Mesenteric fat pad (tissue), 1 donor: Measurements from ENCODE around the gene ASCC1. TPM values are rescaled to one million over a fixed set of nuclear protein-coding genes. Genes with fewer than 3 reads are reported as not detected.

ENCODE experiments used
- DNase-seq: peaks from one replicate; pipeline ENCODE4 v3.0.0-alpha.2; 2020; ENCODE audit warnings: low spot score
- total RNA-seq: library from RNA; stranded (reverse); fragmentation: NEBNext Ultra II Directional; extraction: Animal tissue kit (Norgen Biotek cat#: 25700); gene quantifications from one replicate; pipeline ENCODE4 v1.2.1, GENCODE V29; 2021
- donor health status: DM: yes; HTN: yes; CAD: no.

ASCC1 gene
- total RNA-seq, 1 donor from 2014 or later, result 29.2 TPM

DNA sequence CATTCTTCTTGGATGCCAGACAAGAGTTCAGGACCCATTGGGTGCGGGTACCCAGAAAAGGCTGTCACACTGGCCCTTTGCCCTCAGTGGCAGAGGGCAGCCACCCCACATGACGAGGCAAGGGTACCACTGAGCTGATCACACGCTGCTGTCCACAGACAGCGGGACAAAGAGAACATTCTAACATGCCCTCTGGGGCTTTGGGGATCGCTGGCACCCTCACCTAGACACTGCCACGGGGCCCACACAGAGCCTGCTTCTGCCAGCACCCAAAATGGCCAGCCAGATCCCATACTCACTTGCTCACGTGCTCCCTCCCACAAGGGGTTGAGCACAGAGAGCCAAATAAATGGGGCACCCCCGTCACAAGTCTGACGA, 111.0 kb downstream of the ASCC1 start:
- no peak for DNase-seq

DNA sequence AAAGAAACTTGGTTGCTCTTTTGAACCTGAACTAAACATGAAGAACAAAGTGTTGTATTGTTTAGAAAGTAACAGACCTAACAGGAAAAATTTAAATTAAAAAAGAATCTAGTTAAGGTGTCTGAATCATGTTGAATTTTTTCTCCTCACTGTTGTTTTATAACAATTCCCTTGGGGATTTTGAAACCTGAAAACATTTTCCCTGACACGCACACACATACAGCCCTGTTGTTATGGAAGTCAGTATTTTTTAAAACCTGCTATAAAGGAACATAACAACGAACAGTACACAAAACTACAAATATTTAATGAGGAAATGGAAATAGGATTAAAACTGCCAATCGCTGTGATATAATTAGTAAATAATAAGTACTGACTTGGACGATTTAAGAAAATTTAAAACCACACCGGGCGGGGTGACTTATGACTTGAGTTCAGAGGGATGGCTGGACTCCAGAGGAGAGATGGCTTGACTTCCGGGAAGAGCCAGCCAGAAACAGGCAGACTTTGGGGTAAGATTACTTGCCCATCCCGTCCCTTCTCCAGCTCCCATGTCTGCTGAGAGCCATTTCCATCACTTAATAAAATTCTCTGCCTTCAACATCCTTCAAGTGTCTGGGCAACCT, 111.5 kb downstream of the ASCC1 start:
- DNase-seq, result no peak

DNA sequence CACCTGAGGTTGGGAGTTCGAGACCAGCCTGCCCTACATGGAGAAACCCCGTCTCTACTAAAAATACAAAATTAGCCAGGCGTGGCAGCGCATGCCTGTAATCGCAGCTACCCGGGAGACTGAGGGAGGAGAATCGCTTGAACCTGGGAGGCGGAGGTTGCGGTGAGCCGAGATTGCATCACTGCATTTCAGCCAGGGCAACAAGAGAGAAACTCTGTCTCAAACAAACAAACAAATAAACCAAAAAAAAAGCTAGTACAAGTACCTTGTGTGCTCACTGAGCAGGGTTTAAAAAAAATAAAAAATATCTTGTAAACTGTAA, 116.5 kb downstream of the ASCC1 start:
- no peak for DNase-seq

DNA sequence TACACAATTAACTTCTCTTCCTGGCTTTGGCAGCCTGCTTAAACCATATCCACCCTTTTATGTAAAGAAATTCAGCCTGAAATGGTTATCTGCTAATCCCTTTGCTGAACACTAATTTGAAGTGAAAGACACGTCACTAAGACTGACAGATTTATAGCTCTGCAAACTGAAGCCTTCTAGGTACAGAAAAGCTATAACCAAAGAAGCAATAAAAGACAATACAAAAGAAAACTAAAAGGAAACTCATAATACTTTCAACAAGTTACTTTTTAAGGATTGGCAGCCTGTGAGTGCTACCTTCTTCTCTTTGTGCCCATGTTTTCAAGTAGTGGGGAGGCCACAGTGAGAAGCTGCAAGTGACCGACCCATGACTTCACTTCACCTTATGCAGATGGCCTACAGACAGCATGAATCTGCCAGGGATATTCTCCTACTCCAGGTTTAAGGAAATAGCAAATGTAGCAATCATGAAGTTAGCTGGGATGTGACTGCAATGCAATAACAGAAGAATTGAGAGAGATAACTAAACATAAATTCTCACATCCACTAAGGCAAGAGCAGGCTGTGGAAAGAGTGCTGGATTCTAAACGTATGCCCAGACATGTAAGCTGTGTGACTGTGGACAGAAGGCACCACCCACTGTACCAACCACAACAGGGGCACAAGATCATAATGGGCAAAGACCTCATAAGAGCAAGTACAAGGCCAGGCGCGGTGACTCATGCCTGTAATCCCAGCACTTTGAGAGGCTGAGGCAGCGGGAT, 117.1 kb downstream of the ASCC1 start:
- DNase-seq, result no peak

DNA sequence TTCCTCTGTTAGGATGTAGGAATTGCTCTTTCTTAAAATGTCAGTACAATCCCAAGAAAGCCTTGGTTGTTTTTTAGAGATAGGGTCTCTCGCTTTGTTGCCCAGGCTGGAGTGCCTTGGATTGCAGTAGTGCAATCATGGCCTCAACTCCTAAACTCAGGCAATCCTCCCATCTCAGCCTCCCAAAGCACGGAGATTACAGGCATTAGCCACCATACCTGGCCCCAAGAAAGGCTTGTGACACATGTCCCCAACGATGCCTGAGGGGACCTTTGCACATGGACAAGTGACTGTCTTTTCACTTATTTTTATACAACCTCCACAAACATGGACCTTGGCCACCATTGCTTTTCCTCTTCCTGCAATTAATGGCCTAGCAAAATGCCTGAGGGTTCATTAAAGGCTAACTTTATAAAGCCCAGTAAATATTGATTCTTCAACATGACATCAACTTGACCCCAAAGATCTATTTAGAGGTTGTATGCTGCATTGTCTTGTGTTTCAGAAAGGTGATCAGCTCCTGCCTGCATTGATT, 117.7 kb downstream of the ASCC1 start:
- DNase-seq, result no peak

DNA sequence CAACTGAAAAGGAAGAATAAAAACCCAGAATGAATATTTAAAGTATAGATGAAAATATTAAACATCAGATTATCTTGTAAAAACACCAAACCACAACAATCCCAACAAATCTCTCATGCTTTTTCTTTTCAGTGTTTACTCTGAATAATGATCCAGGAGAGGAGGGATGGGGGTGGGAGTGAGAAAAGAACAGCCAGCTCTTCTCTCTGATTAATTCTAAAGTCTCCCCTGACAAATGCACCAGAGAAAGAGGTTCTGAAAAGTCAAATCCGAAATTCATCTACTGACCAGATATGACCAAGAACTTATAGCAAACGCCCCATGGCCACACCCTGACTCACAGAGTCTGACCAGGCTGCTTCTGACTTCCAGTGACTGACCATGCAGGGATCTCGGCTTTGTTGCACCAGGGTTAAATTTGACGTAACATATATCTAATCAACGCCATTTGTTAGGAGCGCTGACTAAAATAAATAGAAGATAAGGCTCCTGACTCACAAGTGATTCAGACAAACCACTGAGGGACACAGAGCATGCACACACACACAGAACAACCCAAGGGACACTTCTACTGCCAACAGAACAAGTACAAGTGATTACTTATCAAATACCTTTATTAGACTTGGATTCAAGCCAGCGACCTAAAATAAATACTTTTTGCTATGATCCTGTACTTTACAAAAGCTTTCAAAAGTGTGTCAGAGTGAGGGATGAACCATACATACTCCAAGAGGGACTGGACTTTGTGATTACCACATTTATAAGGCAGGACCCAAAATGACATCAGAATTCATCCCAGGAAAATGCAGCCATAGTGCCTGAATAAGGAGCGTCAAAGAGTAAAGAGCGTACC, 118.4 kb downstream of the ASCC1 start:
- DNase-seq, result no peak

DNA sequence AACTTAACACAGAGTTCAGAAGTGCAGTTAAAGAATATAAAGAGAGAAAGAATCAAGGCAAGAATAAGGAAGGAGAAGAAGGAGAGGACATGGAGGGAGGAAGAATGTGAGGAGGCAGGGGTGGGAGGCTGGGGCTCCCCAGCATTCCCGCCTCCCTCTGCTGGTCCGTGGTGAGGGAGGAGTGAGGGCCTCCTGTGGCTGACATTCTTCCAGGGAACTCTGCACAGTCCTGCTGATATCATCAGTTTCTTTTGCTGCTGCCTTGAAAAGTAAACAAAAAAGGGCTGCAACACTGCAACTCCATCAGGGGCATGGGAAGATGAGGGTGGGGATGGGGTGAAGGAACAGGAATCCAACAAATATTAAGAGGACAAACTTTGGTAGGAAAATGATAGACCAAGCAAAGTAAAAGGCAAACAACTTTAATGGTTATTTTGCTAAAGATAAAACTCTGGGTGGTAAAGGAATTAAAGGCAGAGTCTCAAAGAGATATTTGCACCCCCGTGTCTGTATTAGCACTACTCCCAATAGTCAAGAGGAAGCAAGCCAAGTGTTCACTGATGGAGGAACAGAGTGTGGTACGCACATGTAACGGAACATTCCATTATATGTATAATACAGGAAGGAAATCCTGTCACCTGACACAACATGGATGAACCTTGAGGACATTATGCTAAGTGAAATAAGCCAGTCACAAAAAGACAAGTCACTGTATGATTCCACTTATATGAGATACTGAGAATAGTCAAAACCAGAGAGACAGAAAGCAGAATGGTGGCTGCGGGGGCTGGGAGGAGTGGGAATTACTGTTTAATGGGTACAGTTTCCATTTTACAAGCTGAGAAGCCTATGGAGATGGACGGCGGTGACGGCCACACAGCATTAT, 119.7 kb downstream of the ASCC1 start:
- no peak for DNase-seq

DNA sequence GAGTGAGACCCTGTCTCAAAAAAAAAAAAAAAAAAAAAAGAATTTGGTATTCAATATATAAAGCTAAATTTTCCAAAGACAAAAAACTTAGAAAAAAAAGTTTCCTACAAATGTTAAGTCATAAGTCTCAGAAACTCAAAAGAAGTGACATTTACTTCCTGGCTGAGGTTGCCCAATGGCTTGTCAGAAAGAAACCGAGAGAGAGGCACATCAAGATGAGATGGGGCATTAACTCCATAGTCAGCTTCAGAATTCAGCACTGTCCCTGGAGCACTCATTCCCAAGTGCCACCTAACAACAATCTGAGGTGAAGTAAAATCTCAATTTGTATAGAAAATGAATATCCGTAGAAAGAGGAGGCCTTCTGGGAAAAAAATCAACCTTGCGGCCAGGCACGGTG, 120.9 kb downstream of the ASCC1 start:
- DNase-seq, result no peak

DNA sequence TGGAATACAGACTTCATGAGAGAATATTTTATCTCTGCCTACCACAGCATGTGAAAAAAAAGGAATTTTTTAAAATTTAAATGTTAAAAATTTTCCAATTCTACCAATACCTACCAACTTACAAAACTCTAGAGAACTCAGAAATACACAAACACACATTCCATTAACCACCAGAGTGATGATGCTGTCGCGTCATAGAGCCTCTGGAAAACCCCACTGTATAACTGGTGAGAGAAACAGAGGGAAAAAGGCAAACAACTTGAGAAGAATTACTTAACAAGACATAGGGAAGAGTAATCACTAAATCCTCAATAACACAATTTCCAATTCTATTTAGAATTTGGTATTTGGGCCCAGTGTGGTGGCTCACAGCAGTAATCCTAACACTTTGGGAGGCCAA, 121.5 kb downstream of the ASCC1 start:
- DNase-seq, result no peak

DNA sequence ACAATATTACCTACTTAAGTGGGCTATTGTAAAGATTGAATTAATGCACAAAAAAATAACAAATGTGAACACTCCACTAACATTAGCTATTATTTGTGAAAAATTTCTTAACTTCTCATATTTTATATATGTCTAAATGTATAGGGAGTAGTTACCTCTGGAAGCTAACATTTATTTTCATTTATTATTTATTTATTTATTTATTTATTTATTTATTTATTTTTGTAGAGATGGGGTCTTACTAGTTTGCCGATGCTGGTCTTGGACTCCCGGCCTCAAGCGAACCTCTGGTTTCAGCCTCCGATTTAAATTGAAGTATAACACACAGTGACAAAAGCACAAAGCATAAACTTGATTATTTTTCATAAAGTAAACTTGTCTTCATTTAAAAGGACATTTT, 122.6 kb downstream of the ASCC1 start:
- no peak for DNase-seq

DNA sequence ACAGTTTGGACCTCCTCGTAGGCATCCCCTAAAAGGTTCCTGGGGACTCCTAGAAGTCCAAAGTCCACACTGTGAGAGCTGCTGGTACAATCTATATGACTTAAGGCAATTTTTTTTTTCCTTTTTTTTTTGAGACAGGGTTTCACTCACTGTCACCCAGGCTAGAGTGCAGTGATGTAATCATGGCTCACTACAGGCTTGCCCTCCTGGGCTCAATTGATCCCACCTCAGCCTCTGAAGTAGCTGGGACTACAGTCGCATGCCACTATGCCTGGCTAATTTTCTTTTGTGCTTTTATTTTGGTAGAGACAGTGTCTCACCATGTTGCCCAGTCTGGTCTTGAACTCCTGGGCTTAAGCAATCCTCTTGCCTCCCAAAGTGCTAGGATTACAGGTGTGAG, 123.1 kb downstream of the ASCC1 start:
- DNase-seq, result no peak

DNA sequence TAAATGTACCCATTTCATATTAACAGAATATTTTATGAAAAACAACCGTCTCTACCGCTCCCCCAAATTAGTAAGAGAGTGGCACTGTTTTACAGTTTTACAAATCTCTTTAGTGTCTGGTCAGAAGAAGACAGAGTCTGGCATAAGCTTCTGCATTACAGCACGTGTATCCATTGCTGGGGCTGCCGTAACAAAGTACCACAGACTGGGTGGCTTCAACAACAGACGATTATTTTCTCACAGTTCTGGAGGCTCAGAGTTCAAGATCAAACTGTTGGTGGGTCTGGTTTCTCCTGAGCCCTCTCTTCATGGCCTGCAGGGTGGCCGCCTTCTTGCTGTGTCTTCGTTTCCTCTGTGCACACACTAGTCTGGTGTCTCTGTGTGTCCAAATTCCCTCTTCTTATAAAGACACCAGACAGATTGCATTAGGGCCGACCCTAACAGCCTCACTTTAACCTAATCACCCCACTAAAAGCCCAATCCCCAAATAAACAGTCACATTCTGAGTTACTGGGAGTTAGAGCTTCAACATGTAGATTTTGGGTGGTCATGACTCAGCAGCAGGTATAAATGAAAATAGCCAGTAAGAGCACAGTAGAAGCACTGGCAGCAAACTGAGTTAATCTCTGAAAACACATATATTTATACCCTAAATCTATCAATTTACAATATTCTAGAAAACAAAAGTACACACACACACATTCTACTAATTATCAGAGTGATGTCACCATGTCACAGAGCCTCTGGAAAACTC, 123.7 kb downstream of the ASCC1 start:
- DNase-seq, result no peak

DNA sequence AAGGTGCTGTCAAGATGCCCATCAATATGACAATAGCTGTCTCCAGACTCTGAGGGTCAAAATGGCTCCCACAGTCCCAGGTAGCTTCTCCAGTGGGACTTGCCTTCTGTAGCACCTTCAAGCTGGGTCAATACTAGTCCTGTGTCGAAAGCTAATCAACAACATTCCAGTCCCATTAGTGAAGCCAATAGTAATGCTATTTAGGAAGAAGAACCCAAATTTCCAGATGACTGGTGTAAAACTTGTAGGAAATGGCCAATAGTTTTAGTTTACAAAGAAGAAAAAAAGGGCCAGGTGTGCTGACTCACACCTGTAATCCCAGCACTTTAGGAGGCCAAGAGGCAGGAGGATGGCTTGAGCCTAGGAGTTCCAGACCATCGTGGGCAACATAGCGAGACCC, 125.8 kb downstream of the ASCC1 start:
- no peak for DNase-seq

DNA sequence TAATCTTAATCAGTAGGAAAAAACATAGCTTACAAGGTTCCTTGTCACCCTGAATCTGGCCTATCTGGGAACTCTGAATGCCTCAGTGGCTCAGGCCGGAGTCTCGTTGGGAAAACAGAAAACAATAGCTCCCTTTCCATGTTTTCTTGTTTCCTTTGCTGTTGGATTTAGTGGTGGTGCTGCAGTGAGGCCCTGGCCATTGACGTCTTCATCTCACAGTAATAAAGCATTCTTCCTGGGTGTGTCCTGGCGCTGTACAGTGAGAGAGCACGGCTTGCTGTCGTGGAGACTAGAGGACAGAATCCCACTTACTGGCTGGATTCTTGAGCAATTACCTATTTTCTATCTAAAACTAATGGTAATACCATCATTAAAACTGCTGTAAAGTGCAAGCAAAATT, 126.5 kb downstream of the ASCC1 start:
- no peak for DNase-seq

DNA sequence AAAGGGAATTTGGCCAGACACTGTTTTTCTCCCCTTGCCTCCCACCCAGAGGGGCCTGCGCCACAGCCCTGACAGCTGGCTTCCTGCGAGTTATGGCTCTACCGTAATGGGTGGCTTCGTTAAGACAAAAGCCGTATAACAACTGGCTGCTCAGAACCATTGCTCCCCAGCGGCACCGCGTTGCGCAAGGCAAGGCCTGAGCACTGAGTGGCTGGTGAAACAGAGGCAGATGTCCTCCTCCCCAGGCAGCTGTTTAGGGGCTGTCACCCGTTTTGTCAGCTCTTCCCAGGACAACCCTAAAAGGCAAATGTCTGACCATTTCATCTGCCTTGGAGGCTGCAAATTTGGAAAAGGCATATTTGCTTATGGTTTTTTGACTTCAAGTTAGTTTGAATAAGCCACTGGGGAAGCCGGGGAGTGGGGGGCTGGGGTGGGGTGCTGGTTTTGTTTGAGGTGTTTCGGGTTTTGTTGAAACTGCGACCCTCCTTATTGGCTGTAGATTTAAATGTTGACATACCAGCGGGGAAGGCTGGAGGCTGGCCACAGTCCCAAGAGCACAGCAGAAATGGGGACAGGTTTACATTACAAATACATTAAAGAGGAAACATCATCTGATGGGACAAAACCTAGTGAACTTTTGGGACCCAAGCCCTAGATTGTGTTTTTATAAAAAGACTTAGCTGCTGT, 127.0 kb downstream of the ASCC1 start:
- no peak for DNase-seq

DNA sequence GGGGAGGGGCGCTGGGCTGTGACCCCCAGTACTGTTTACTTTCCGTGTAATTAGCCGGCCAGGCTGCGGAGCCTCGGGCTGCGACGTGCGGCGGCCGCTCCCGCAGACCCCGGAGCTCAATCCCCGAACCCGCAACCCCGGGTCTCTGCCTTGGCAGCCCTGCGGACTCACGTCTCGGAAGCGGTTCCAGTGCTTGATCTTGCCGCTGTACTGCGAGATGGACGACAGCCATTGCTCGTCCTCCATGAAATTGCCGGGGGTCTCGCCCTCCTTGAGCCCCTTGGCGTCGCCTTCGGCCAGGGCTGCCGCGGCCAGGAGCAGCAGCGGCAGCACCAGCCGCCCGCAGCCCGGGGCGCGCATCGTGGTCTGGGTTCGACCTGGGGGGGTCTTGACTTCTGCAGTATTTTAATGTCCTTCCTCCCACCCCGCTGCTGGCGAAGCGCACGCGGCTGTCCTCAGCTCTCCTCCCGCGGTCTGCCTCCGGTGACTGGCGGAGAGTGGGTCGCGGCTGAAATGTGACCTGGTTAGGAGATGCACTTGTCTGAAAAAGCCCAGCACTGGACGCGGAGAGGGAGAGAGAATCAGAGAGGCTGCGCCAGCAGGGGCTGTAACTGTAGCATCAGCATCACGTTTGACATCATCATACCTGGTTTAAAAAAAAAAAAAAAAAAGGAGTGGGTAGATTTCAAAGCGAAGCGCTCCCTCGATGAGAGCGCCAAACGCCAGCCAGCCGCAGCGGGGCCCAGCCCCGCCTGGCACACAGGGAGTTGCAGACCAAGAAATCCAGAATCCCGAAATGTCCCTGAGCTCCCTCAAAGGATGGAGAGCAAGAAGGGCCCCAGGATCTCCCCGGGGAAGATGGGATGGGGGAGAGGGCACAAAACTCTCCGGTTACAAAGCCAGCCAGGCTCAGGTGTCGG, 127.8 kb downstream of the ASCC1 start, which contains the start of gene SPOCK2:
SPOCK2 (minus strand) TSS at position 583 of the 920 bp plus-strand sequence; CDS start at position 360, 223 bp downstream.
- DNase-seq, result no peak

DNA sequence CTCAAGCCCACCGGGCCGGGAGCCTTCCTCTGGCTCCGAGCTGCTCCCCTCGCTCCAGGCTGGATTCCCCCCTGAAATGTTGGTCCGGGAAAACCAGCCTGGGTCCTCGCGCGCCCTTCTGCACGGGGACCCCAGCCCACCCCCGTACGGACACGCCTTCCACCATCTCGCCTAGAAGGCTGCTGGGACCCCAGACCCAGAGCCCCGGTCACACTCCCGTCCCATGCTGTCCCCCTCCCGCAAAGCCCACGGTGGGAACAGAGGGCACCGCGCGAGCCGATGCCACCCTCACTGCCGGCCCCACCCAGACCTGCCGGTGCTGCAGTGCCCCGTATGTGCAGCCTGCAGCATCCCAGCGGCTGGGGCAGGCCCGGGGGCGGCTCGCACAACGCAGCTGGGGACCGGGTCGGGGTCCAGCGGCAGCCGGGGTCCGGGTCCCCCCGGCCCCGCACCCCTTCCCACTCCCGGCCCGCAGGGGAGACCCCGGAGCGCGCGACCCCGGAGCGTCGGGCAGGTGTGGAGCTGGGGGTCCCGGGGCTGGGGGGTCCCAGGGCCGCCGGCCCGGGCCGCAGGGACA, 128.6 kb downstream of the ASCC1 start:
- no peak for DNase-seq
